ENCODE data around the gene BEX3. TPM values are rescaled to one million over a fixed set of nuclear protein-coding genes. Genes with fewer than 3 reads are reported as not detected.

Gene BEX3
- total RNA-seq, 4 donors from 2014 or later, result 101 to 224 (median 179) TPM

- intact Hi-C loops (cut with DNase I; ENCODE audit: low total_unique reads), result no loop called here
- no peak for TF ChIP-seq POLR2A (IDR thresholded peaks at IDR 0.05)
- TF ChIP-seq CTCF (IDR thresholded peaks at IDR 0.05), result no peak
Measured at GRCh38 chrX:103413705-103414387, 37.5 kb downstream of the BEX3 start.

GRCh38 chrX:103414561-103414960 is 38.2 kb downstream of the BEX3 start:
- H3K4me1 ChIP-seq, result no peaks in the 10 kb centered on the region
- intact Hi-C loops (cut with DNase I; ENCODE audit: low total_unique reads), result no loop called here
- no peaks in the 10 kb centered on the region for H3K9me3 ChIP-seq
- no peak overlapping the region for H3K27ac ChIP-seq
- no peak overlapping the region for H3K4me3 ChIP-seq
- H3K27me3 ChIP-seq, result no peaks in the 10 kb centered on the region
- no peaks in the 10 kb centered on the region for H3K36me3 ChIP-seq
- no peak for DNase-seq
- TF ChIP-seq POLR2A (IDR thresholded peaks at IDR 0.05) (no peak), CTCF (IDR thresholded peaks at IDR 0.05) (no peak)

More at GRCh38 chrX:103413705-103414387, 37.5 kb downstream of the BEX3 start:
- Histone ChIP-seq H3K4me3 (no peak overlapping the region), H3K27ac (no peak overlapping the region), H3K36me3 (no peaks in the 10 kb centered on the region), H3K9me3 (no peaks in the 10 kb centered on the region), H3K4me1 (no peaks in the 10 kb centered on the region), H3K27me3 (no peaks in the 10 kb centered on the region)
- no peak for DNase-seq

- Histone ChIP-seq H3K4me3 (no peak overlapping the region), H3K27ac (no peak overlapping the region), H3K4me1 (no peaks in the 10 kb centered on the region), H3K36me3 (no peaks in the 10 kb centered on the region), H3K9me3 (no peaks in the 10 kb centered on the region), H3K27me3 (no peaks in the 10 kb centered on the region)
- TF ChIP-seq POLR2A (IDR thresholded peaks at IDR 0.05) (no peak), CTCF (IDR thresholded peaks at IDR 0.05) (no peak)
- intact Hi-C loops (cut with DNase I; ENCODE audit: low total_unique reads), result no loop called here
- DNase-seq, result no peak
Measured at GRCh38 chrX:103415068-103415467, 38.7 kb downstream of the BEX3 start.

GRCh38 chrX:103415528-103415927 is 39.2 kb downstream of the BEX3 start:
- DNase-seq, result no peak
- H3K27ac ChIP-seq, result no peak overlapping the region
- H3K9me3 ChIP-seq, result no peaks in the 10 kb centered on the region
- no peaks in the 10 kb centered on the region for H3K36me3 ChIP-seq
- no peaks in the 10 kb centered on the region for H3K4me1 ChIP-seq
- no peaks in the 10 kb centered on the region for H3K27me3 ChIP-seq
- intact Hi-C loops (cut with DNase I; ENCODE audit: low total_unique reads), result no loop called here
- TF ChIP-seq CTCF (IDR thresholded peaks at IDR 0.05) (no peak), POLR2A (IDR thresholded peaks at IDR 0.05) (no peak)
- no peak overlapping the region for H3K4me3 ChIP-seq

- DNase-seq, result no peak
- Histone ChIP-seq H3K36me3 (no peaks in the 10 kb centered on the region), H3K4me1 (no peaks in the 10 kb centered on the region), H3K27ac (no peak overlapping the region), H3K9me3 (no peaks in the 10 kb centered on the region), H3K27me3 (no peaks in the 10 kb centered on the region), H3K4me3 (no peak overlapping the region)
- TF ChIP-seq CTCF (IDR thresholded peaks at IDR 0.05) (no peak), POLR2A (IDR thresholded peaks at IDR 0.05) (no peak)
- intact Hi-C loops (cut with DNase I; ENCODE audit: low total_unique reads), result no loop called here
Measured at GRCh38 chrX:103417370-103417769, 41.0 kb downstream of the BEX3 start.
